PFSK-1 (cell line): ENCODE data around the gene BTK.

Source experiments
- POLR2AphosphoS5 ChIP-seq: IDR thresholded peaks from 2 replicates; pipeline ENCODE4 v1.6.1; 2012; ENCODE audit warnings: low read depth, mild to moderate bottlenecking, control low read depth, low read length, moderate library complexity
- SIN3A ChIP-seq: IDR thresholded peaks from 2 replicates; pipeline ENCODE4 v1.6.1; 2012; ENCODE audit warnings: mild to moderate bottlenecking, low read length, moderate library complexity, borderline replicate concordance; ENCODE audit not compliant: insufficient read depth
- TAF1 ChIP-seq: IDR thresholded peaks from 2 replicates; pipeline ENCODE4 v1.6.1; 2012; ENCODE audit warnings: low read length, control low read depth, borderline replicate concordance; ENCODE audit not compliant: insufficient read depth
- TF ChIP-seq, protein P1 (sequence below), 2 experiments: IDR thresholded peaks; 2 replicates each; pipeline versions ENCODE4 v1.6.1 to v1.8.0; 2011 to 2012; ENCODE audit warnings: low read depth in 2 of 2, low read length in 2 of 2, control low read depth in 1 of 2, inconsistent platforms in 1 of 2, mild to moderate bottlenecking in 1 of 2, moderate library complexity in 1 of 2; ENCODE audit not compliant: insufficient read depth in 1 of 2

- no peak for TF ChIP-seq POLR2AphosphoS5
- no peak for TF ChIP-seq SIN3A
- no peak for TF ChIP-seq TAF1
- TF ChIP-seq, protein P1, sequence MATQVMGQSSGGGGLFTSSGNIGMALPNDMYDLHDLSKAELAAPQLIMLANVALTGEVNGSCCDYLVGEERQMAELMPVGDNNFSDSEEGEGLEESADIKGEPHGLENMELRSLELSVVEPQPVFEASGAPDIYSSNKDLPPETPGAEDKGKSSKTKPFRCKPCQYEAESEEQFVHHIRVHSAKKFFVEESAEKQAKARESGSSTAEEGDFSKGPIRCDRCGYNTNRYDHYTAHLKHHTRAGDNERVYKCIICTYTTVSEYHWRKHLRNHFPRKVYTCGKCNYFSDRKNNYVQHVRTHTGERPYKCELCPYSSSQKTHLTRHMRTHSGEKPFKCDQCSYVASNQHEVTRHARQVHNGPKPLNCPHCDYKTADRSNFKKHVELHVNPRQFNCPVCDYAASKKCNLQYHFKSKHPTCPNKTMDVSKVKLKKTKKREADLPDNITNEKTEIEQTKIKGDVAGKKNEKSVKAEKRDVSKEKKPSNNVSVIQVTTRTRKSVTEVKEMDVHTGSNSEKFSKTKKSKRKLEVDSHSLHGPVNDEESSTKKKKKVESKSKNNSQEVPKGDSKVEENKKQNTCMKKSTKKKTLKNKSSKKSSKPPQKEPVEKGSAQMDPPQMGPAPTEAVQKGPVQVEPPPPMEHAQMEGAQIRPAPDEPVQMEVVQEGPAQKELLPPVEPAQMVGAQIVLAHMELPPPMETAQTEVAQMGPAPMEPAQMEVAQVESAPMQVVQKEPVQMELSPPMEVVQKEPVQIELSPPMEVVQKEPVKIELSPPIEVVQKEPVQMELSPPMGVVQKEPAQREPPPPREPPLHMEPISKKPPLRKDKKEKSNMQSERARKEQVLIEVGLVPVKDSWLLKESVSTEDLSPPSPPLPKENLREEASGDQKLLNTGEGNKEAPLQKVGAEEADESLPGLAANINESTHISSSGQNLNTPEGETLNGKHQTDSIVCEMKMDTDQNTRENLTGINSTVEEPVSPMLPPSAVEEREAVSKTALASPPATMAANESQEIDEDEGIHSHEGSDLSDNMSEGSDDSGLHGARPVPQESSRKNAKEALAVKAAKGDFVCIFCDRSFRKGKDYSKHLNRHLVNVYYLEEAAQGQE (IDR thresholded peaks at IDR 0.05; ENCODE audit: insufficient read depth in 1 of 2, low read depth in 2 of 2, low read length in 2 of 2) = no peak
Observed at GRCh38 chrX:101399825-101400224, 13.8 kb upstream of the BTK start.
